GM18870 (cell line): ENCODE results near the gene THOC6.
"Not testable (repeated sequence)": the region's sequence is repeated elsewhere in the genome, so short reads cannot be mapped to it uniquely, and the experiment has no call there.

ENCODE experiments used
- ATAC-seq: cut with Tn5 transposase; IDR thresholded peaks from one replicate; pipeline ENCODE4 v1.9.1; 2021; ENCODE audit warnings: moderate library complexity; ENCODE audit not compliant: unreplicated experiment

The THOC6 gene

GRCh38 chr16:3069146-3069545 is 45.3 kb downstream of the THOC6 start:
- ATAC-seq = not testable (repeated sequence)

GRCh38 chr16:3070608-3071111 is 46.8 kb downstream of the THOC6 start:
- no peak for ATAC-seq

GRCh38 chr16:3071655-3072054 is 47.8 kb downstream of the THOC6 start:
- ATAC-seq = no peak

GRCh38 chr16:3072148-3072547 is 48.3 kb downstream of the THOC6 start:
- ATAC-seq = not testable (repeated sequence)

GRCh38 chr16:3072576-3073263 is 48.9 kb downstream of the THOC6 start:
- ATAC-seq = not testable (repeated sequence)

- ATAC-seq = no peak
Observed at GRCh38 chr16:3073448-3073847, 49.6 kb downstream of the THOC6 start.

- ATAC-seq = no peak
Observed at GRCh38 chr16:3074860-3075522, 51.2 kb downstream of the THOC6 start.

GRCh38 chr16:3075523-3075915 is 51.7 kb downstream of the THOC6 start:
- ATAC-seq = no peak

- not testable (repeated sequence) for ATAC-seq
Observed at GRCh38 chr16:3075946-3076345, 52.1 kb downstream of the THOC6 start.

- ATAC-seq = no peak
Observed at GRCh38 chr16:3076577-3076976, 52.7 kb downstream of the THOC6 start.
